Kidney epithelial cell (primary cell): ENCODE measurements around the gene CD200. TPM values are rescaled to one million over a fixed set of nuclear protein-coding genes. Genes with fewer than 3 reads are reported as not detected.

Experiments
- DNase-seq: peaks from one replicate; pipeline ENCODE4 v3.0.0-alpha.2; 2010; ENCODE audit warnings: low read depth
- H3K27me3 ChIP-seq: 2 replicates; pipeline ENCODE4 v1.6.0; 2011; ENCODE audit warnings: low read length; ENCODE audit not compliant: control insufficient read depth, insufficient read depth
- H3K36me3 ChIP-seq: 2 replicates; pipeline ENCODE4 v1.5.1; 2011; ENCODE audit warnings: low read length; ENCODE audit not compliant: control insufficient read depth, insufficient read depth
- H3K4me3 ChIP-seq: 2 replicates; pipeline ENCODE4 v1.5.1; 2011; ENCODE audit warnings: low read depth, mild to moderate bottlenecking, control low read depth, low read length
- total RNA-seq: library from RNA; depleted of rRNA; stranded (reverse); fragments of >200 nt; gene quantifications from 2 replicates; pipeline ENCODE4 v1.2.3, GENCODE V29; 2015
- TF ChIP-seq, protein P1 (sequence below): IDR thresholded peaks from 2 replicates; pipeline ENCODE4 v1.5.1; 2011; ENCODE audit warnings: mild to moderate bottlenecking, moderate library complexity, low read length, control low read depth, inconsistent platforms; ENCODE audit not compliant: insufficient read depth, poor library complexity, severe bottlenecking

CD200 gene
- total RNA-seq, 1 donor from 2014 or later, result 19.2 TPM

DNA sequence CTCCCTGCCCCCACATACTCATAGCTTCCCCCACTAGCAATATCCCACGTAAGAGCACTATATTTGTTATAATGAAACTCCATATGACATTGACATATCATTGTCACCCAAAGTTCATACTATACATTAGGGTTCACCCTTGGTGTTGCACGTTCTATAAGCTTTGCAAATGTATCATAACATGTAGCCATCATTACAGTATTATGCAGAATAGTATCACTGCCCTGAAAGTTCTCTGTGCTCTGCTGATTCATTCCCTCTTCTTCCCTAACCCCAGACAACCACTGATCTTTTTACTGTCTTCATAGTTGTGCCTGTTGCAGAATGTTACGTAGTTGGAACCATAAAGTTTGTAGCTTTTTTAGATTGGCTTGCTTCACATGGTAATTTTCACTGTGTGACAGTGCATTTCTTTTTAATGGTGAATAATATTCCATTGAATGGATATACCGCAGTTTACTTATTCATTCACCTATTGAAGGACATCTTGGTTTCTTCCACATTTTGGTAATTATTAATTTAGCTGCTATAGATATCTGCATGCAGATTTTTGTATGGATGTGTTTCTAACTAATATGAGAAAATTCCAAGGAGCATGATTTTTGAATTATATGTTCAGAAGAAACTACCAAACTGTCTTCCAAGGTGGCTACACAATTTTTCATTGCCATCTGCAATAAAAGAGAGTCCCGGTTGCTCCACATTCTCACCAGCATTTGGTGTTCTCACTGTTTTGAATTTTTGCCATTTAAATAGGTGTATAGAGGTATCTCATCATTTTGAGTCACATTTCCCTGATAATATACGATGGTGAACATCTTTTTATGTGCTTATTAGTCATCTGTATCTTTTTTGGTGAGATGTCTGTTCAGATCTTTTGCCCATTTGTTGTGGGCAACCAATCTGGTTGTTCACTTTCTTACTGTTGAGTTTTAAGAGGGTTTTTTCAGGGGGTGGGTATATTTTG lies 59.7 kb downstream of the CD200 start:
- H3K4me3 ChIP-seq, result no peak overlapping the region
- no peak for DNase-seq
- TF ChIP-seq, protein P1, sequence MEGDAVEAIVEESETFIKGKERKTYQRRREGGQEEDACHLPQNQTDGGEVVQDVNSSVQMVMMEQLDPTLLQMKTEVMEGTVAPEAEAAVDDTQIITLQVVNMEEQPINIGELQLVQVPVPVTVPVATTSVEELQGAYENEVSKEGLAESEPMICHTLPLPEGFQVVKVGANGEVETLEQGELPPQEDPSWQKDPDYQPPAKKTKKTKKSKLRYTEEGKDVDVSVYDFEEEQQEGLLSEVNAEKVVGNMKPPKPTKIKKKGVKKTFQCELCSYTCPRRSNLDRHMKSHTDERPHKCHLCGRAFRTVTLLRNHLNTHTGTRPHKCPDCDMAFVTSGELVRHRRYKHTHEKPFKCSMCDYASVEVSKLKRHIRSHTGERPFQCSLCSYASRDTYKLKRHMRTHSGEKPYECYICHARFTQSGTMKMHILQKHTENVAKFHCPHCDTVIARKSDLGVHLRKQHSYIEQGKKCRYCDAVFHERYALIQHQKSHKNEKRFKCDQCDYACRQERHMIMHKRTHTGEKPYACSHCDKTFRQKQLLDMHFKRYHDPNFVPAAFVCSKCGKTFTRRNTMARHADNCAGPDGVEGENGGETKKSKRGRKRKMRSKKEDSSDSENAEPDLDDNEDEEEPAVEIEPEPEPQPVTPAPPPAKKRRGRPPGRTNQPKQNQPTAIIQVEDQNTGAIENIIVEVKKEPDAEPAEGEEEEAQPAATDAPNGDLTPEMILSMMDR, result no peak
- no peaks in the 10 kb centered on the region for H3K36me3 ChIP-seq
- no peaks in the 10 kb centered on the region for H3K27me3 ChIP-seq

DNA sequence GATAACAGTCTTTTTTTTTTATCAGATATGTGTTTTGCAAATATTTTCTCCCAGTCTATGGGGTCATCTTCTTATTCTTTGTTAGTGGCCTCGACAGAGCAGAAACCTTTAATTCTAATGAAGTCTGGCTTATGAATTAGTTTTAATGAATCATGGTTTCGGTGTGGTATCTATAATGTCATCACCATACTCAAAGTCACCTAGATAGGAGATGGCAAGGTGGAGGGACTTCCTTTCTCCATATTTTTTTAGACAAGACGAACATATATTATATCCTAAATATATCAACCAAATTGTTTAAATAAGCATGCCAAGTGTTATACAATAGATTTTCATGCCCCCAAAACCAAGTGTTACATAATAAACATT lies 60.4 kb downstream of the CD200 start:
- no peak for DNase-seq
- H3K4me3 ChIP-seq, result no peak overlapping the region
- TF ChIP-seq, protein P1, result no peak
- H3K36me3 ChIP-seq, result no peaks in the 10 kb centered on the region
- no peaks in the 10 kb centered on the region for H3K27me3 ChIP-seq

DNA sequence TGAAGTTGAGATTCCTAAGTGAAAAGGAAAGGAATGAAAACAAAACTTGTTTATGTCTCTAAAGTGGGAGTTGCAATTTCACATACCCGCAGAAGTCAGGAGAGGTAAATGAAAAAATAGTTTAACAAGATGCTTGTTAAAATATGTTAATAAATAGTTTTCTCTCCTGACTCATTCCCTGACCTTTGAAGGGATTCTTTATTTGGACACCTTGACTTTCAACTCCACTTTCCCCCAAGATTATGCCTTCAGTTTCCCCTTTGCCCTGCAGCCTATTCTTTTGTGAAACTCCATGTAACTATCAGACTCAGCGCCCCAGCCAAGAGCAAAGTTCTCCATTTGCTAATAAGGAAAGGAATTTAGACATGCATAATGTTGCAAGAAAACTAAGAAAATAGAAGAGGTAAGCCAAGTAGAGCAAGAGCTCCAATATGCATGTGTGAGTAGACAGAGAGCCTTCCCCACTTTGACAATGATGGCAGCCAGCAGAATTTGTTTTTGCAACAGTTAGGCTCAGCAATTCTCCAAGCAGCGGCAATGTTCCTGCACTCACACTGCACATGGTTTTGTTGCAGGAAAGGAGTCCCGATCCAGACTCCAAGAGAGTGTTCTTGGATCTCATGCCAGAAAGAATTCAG lies 61.2 kb downstream of the CD200 start:
- TF ChIP-seq, protein P1, result no peak
- no peaks in the 10 kb centered on the region for H3K36me3 ChIP-seq
- no peaks in the 10 kb centered on the region for H3K27me3 ChIP-seq
- no peak overlapping the region for H3K4me3 ChIP-seq
- DNase-seq, result no peak

DNA sequence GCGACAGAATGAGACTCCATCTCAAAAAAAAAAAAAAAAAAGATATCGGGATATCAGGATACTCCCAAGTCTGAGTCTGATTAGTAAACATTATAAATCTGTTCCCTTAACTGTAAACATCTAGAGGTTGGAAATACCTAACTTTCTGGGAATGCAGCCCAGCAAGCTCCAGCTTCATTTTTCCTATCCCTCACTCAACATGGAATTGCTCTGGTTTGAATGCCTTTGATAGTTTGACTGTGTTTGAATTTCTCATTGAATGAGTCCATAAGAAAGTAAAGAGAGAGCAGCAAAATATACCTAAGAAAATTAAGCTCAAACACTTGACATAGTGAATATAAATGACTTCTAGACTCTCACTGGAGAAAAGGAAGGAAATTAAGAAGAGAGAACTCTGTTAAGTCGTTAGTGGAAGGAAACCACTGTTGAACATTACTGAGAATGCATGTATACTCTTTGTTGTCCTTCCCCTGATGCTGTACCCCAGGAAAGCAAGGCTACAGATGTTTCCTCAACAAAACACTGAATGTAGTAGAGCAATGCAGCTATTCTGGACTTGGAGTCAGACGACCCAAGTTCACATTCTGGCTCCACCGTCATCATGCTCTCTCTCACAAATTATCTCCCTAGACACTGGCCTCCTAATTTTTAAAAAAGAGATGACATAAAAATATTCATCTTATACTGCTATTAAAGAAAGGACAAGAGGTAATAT lies 62.4 kb downstream of the CD200 start:
- TF ChIP-seq, protein P1, result no peak
- Histone ChIP-seq H3K27me3 (no peaks in the 10 kb centered on the region), H3K36me3 (no peaks in the 10 kb centered on the region), H3K4me3 (no peak overlapping the region)
- no peak for DNase-seq

DNA sequence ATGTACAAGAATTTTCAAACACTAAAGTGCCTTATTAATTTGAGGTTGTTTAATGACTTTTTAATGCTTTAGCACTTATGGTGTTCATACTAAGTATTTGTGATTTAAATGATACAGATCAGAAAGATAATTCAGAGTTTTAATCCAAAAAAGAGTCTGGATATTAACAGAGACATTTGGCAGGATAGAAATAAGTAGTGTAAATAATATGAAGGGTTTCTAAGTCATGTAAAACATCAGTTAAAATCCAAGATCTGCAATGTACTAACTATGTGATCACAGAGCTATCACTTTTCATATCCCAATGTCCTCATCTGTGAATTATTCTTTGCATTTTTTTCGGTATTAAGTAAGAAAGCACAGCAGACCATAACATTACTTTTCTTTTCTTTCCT lies 62.9 kb downstream of the CD200 start:
- Histone ChIP-seq H3K4me3 (no peak overlapping the region), H3K36me3 (no peaks in the 10 kb centered on the region), H3K27me3 (no peaks in the 10 kb centered on the region)
- DNase-seq, result no peak
- TF ChIP-seq, protein P1, result no peak
